NCI-H1694 treated with DMSO at 0.1 percent for 48 hours (cell line): ENCODE results near the gene ATP8A2.

ENCODE experiments used
- DNase-seq: peaks from one replicate; lab custom pipeline; 2025; lab: John Stamatoyannopoulos, UW

The ATP8A2 gene

GRCh38 chr13:25384758-25385410 is 13.1 kb downstream of the ATP8A2 start:
- DNase-seq: no peak

GRCh38 chr13:25391932-25392331 is 20.2 kb downstream of the ATP8A2 start:
- no peak for DNase-seq

DNA sequence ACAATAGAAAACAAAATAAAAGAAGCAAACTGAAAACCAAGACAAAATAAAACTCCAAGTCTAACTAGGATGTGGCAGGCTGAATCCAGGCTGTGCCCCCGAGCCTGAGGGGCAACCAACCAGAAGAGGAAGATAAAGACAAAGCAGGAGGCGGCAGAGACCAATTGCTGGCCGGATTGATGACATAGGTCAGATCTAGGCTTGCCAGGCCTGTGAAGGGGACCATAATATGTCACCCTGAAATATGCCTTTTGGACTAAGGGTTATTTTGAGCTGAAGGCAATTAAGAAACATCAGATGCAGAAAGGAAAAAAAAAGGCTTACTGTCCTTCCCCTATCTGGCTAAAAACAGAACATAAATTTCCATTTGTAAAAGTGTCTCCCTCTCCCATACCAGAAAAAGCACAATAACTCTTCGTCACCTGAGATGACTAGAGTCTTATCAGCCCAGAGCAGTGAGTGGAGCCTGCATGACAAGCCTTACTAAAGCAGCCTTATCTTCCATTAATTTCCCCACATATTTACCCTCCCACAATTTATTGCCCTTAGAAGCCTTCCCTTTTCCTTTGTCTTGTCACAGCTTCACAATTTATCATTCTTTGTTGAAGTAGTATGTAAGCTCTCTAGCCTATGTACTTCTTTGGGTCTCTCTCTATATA is 22.8 kb downstream of the ATP8A2 start:
- no peak for DNase-seq

DNA sequence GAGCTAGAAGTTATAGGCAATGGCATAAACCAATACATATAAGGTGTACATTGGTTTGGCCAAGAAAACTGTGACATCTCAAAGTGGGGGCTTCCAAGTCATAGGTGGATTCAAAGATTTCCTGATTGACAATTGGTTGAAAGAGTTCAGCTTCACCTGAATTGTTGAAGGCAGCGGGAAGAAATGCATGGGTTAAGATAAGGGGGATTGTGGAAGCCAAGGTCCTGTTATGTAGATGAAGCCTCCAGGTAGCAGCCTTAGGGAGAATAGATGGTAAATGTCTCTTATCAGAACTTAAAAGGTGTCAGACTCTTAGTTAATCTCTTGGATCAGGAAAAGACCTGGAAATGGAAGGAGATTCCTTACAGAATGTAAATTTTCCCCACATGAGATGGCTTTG is 26.0 kb downstream of the ATP8A2 start:
- DNase-seq: no peak

DNA sequence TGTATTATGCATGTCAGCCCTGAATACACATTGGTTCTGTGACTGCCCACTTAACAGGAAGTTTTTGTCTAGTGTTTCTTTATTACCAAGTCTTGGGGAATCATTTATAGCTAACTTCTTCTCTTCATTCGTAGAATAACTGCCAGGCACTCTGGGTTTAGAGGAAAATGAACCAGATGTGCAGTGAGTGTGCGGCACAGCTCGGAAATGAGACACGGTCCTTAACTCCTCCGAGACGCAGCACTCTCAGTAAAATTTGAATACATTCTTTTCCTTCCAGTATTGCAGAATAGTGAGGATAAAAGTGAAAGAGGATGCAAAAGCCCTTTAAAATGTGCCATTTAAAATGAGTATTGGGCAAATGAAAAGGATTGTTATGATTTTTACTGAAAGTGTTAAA is 29.2 kb downstream of the ATP8A2 start:
- DNase-seq: no peak

DNA sequence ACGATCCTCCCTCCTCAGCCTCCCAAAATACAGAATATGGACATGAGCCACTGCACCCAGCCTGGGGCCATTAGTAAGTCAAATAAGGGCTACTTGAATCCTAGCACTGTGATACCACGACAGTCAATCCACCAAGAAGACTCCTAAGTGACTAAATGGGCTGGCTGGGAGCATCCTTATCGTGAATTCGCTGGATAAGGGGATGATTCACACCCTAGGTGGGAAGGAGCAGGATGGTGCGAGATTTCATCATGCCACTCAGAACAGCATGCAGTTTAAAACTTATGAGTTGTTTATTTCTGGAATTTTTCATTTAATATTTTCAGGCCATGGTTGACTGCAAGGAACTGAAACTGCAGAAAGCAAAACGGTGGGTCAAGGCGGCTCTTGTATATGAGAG is 30.2 kb downstream of the ATP8A2 start:
- DNase-seq: no peak

DNA sequence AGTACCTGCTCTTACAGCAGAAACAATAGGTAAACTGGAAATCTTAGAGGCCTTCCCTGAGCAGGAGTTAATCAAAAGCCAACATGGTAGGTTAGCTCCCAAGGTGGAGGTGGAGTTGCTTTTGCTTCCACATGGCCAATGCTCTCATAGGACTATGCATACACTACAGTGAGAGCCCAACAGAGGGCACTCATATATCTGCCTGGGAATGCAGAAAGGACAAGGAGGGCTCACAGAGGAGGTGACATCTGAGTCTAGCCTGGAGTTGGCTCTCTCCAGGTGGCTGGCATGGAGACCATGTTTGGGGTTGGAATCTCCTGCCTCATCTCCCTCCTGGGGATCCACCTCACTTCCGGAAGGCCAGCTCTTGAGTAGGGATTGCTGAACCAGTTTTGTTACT is 34.6 kb downstream of the ATP8A2 start:
- no peak for DNase-seq

DNA sequence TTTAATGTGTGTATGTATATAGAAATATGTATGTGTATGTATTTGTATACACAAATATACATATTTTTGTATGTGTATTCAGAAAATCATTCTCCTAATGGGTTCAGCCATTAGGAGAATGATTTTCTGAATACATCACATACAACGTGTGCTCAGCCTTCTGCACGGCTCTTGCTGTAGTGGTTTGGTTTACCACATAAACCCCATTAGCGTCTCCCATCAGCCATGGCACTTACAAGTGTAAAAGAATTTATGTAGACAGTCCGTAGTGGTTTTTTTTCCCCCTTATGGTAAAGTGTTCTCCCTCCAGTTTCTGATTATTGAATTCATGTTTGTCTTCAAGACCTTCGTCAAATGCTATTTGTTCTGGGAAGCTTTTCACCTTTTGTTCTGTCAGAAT is 38.2 kb downstream of the ATP8A2 start:
- DNase-seq: no peak

- DNase-seq: no peak
These were observed 43.5 kb downstream of the ATP8A2 start for GRCh38 chr13:25415241-25415640.

DNA sequence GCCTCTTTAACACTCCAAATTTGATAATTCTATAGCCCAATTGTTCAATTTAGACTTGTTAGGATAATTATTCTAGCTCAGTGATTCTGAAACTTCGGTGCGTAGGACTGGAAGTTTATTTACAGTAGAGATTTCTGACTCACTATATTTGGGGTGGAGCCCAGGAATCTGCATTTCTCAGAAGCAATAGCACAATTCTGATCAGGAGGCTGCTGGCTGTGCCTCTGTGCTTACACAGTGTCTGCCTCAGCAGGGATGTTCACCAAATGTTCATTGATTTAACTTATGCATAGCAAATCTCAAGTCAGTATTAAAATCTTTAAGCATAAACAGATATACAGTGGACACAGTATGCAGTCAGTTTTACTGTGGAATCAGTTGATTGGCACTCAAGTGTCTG is 45.8 kb downstream of the ATP8A2 start:
- DNase-seq: no peak

DNA sequence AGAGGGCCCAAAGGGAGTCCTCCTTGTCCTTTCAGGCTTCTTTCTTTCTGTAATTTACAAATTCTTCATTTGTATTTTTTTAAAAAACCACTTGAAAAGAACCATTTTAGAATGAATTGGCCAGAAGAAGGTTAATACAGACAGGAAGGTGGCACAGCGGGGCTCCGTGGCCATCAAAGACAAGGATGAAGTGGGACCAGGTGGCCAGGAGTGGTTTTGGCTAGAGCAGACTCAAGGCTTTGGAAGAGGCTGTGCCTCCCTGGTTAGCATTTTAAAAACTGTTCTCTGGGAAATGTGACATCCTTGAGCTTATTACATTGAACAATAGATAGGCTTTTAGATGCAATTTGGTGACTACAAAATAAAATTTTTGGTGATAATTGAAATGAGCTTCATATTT is 48.4 kb downstream of the ATP8A2 start:
- DNase-seq: no peak

- DNase-seq: no peak
These were observed 49.8 kb downstream of the ATP8A2 start for GRCh38 chr13:25421612-25422011.

DNA sequence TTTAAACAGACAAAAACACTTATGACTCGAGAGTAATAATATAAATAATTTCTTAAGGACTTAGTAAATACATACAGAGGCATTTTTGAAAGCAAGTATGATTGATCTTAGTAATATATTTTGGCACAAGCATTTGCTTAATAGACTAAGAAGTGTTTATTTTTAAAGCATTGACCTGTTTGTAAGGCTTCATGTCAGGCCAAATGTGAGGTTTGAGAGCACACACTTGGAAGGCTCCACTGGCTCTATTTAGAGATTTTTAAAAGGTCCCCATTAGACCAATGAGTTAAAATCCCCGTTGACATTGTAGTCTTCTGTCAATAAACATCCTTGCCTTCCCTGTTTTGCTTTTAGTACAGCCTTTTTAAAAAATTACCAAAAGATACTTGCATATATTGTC is 50.4 kb downstream of the ATP8A2 start:
- no peak for DNase-seq

GRCh38 chr13:25423831-25424230 is 52.1 kb downstream of the ATP8A2 start:
- no peak for DNase-seq

- no peak for DNase-seq
These were observed 57.7 kb downstream of the ATP8A2 start for GRCh38 chr13:25429466-25429865.

- no peak for DNase-seq
These were observed 60.9 kb downstream of the ATP8A2 start for GRCh38 chr13:25432691-25433090.

- DNase-seq: no peak
These were observed 68.3 kb downstream of the ATP8A2 start for GRCh38 chr13:25440061-25440460.

GRCh38 chr13:25446261-25446660 is 74.5 kb downstream of the ATP8A2 start:
- DNase-seq: no peak

GRCh38 chr13:25447396-25447795 is 75.6 kb downstream of the ATP8A2 start:
- DNase-seq: no peak

GRCh38 chr13:25453850-25454365 is 82.1 kb downstream of the ATP8A2 start:
- no peak for DNase-seq

DNA sequence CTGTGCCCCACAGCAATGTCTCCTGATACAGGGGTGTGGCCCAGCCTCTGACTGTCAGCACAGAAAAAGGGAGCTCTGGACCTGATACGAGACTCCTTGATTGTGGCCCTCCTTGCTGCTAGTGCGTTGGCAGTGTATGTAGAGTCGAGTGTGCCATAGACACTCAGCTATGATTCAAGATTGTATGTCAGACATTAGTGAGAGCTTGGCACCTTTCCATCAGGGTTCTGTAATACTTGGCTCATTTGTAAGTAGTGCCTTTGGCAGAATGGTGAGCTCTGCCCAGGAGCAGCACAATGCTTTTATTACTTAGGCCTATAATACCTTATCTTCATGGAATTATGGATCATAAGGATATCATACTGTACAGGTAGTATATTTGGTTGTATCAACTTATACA is 83.4 kb downstream of the ATP8A2 start:
- no peak for DNase-seq

- no peak for DNase-seq
These were observed 85.8 kb downstream of the ATP8A2 start for GRCh38 chr13:25457566-25457965.

- DNase-seq: no peak
These were observed 90.7 kb downstream of the ATP8A2 start for GRCh38 chr13:25462301-25463125.
